Measurements from ENCODE around the gene CRYBG1.
"Not testable (repeated sequence)": the region's sequence is repeated elsewhere in the genome, so short reads cannot be mapped to it uniquely, and the experiment has no call there.

CRYBG1 gene

GRCh38 chr6:106533054-106533453, 172.5 kb downstream of the CRYBG1 start:
- no peak for DNase-seq

- no peak for DNase-seq
These were observed 173.5 kb downstream of the CRYBG1 start for GRCh38 chr6:106534004-106534403.

- DNase-seq: no peak
These were observed 174.1 kb downstream of the CRYBG1 start for GRCh38 chr6:106534564-106534982.

GRCh38 chr6:106535012-106535411, 174.5 kb downstream of the CRYBG1 start:
- no peak for DNase-seq

- DNase-seq: no peak
These were observed 175.8 kb downstream of the CRYBG1 start for GRCh38 chr6:106536357-106536756.

- no peak for DNase-seq
These were observed 176.3 kb downstream of the CRYBG1 start for GRCh38 chr6:106536851-106537250.

- DNase-seq: no peak
These were observed 177.1 kb downstream of the CRYBG1 start for GRCh38 chr6:106537662-106538061.

- DNase-seq: no peak
These were observed 177.6 kb downstream of the CRYBG1 start for GRCh38 chr6:106538145-106538544.

GRCh38 chr6:106539936-106540335, 179.4 kb downstream of the CRYBG1 start:
- peak; percentile 22 for DNase-seq

- no peak for DNase-seq
These were observed 179.9 kb downstream of the CRYBG1 start for GRCh38 chr6:106540432-106540831.

GRCh38 chr6:106540907-106541306, 180.4 kb downstream of the CRYBG1 start:
- DNase-seq: no peak

GRCh38 chr6:106546261-106546690, 185.8 kb downstream of the CRYBG1 start:
- no peak for DNase-seq

- peak; percentile 45 for DNase-seq
These were observed 186.3 kb downstream of the CRYBG1 start for GRCh38 chr6:106546691-106547414.

- peak; percentile 62 for DNase-seq
These were observed 187.3 kb downstream of the CRYBG1 start for GRCh38 chr6:106547601-106548453.

- not testable (repeated sequence) for DNase-seq
These were observed 188.5 kb downstream of the CRYBG1 start for GRCh38 chr6:106548926-106549455.

- DNase-seq: no peak
These were observed 189.0 kb downstream of the CRYBG1 start for GRCh38 chr6:106549521-106549920.

GRCh38 chr6:106551155-106551554, 190.6 kb downstream of the CRYBG1 start:
- no peak for DNase-seq

- no peak for DNase-seq
These were observed 192.9 kb downstream of the CRYBG1 start for GRCh38 chr6:106553440-106553839.

- no peak for DNase-seq
These were observed 195.2 kb downstream of the CRYBG1 start for GRCh38 chr6:106555767-106556166.

- peak; percentile 17 for DNase-seq
These were observed 195.9 kb downstream of the CRYBG1 start for GRCh38 chr6:106556368-106556960.

GRCh38 chr6:106557837-106558236, 197.3 kb downstream of the CRYBG1 start:
- no peak for DNase-seq

GRCh38 chr6:106558364-106558763, 197.8 kb downstream of the CRYBG1 start:
- DNase-seq: no peak

- DNase-seq: not testable (repeated sequence)
These were observed 199.1 kb downstream of the CRYBG1 start for GRCh38 chr6:106559659-106560058.

Data from NCI-H82 (cell line).